H9 (cell line): ENCODE data around the gene TSPAN9. TPM values are rescaled to one million over a fixed set of nuclear protein-coding genes. Genes with fewer than 3 reads are reported as not detected.

Source experiments
- DNase-seq: peaks from one replicate; pipeline ENCODE4 v3.0.0-alpha.2; 2017
- H2AFZ ChIP-seq: one replicate; pipeline ENCODE4 v1.6.1; 2013; ENCODE audit warnings: mild to moderate bottlenecking, low read length, control low read depth, moderate library complexity
- H2AK5ac ChIP-seq: 2 replicates; pipeline ENCODE4 v1.6.1; 2013; ENCODE audit warnings: low read length, control low read depth, mixed read lengths; ENCODE audit not compliant: insufficient read length
- H2BK120ac ChIP-seq: one replicate; pipeline ENCODE4 v1.6.1; 2013; ENCODE audit warnings: low read depth, mild to moderate bottlenecking, low read length, control low read depth, inconsistent platforms; ENCODE audit not compliant: poor library complexity, severe bottlenecking
- H2BK12ac ChIP-seq: 2 replicates; pipeline ENCODE4 v1.6.1; 2013; ENCODE audit warnings: low read length, control low read depth, mixed read lengths, low read depth; ENCODE audit not compliant: insufficient read length
- H2BK15ac ChIP-seq: 2 replicates; pipeline ENCODE4 v1.6.1; 2013; ENCODE audit warnings: low read depth, low read length, control low read depth
- H2BK20ac ChIP-seq: one replicate; pipeline ENCODE4 v1.6.1; 2013; ENCODE audit warnings: low read depth, mild to moderate bottlenecking, low read length, control low read depth, inconsistent platforms; ENCODE audit not compliant: poor library complexity, severe bottlenecking
- H2BK5ac ChIP-seq: 2 replicates; pipeline ENCODE4 v1.6.1; 2013; ENCODE audit warnings: low read length, control low read depth, mixed read lengths; ENCODE audit not compliant: insufficient read length
- H3K14ac ChIP-seq: 2 replicates; pipeline ENCODE4 v1.6.1; 2013; ENCODE audit warnings: low read length, control low read depth; ENCODE audit not compliant: insufficient read depth
- H3K18ac ChIP-seq: 2 replicates; pipeline ENCODE4 v1.6.1; 2013; ENCODE audit warnings: low read depth, mild to moderate bottlenecking, mixed read lengths, low read length, control low read depth; ENCODE audit not compliant: insufficient read length
- H3K23ac ChIP-seq: 2 replicates; pipeline ENCODE4 v1.6.1; 2013; ENCODE audit warnings: low read length, control low read depth, mixed read lengths, low read depth; ENCODE audit not compliant: insufficient read length
- H3K23me2 ChIP-seq: 2 replicates; pipeline ENCODE4 v1.6.1; 2013; ENCODE audit warnings: low read depth, mild to moderate bottlenecking, mixed read lengths, low read length, control low read depth; ENCODE audit not compliant: insufficient read length, poor library complexity, severe bottlenecking
- H3K27ac ChIP-seq: 2 replicates; pipeline ENCODE4 v1.5.1; 2013; ENCODE audit warnings: low read length, control low read depth, mixed read lengths, low read depth; ENCODE audit not compliant: insufficient read length
- H3K27me3 ChIP-seq: 2 replicates; pipeline ENCODE4 v1.6.1; 2013; ENCODE audit warnings: low read length, control low read depth, inconsistent platforms; ENCODE audit not compliant: insufficient read depth
- H3K4ac ChIP-seq: 2 replicates; pipeline ENCODE4 v1.6.1; 2013; ENCODE audit warnings: low read depth, mild to moderate bottlenecking, control low read depth, inconsistent platforms, low read length, moderate library complexity
- H3K4me1 ChIP-seq: 2 replicates; pipeline ENCODE4 v1.6.1; 2013; ENCODE audit warnings: low read length, control low read depth, inconsistent platforms; ENCODE audit not compliant: insufficient read depth
- H3K4me2 ChIP-seq: 2 replicates; pipeline ENCODE4 v1.6.1; 2013; ENCODE audit warnings: low read length, control low read depth, mixed read lengths; ENCODE audit not compliant: insufficient read length, insufficient read depth
- H3K56ac ChIP-seq: 2 replicates; pipeline ENCODE4 v1.6.1; 2013; ENCODE audit warnings: low read depth, mild to moderate bottlenecking, mixed read lengths, low read length, control low read depth; ENCODE audit not compliant: insufficient read length
- H3K79me1 ChIP-seq: 2 replicates; pipeline ENCODE4 v1.6.1; 2013; ENCODE audit warnings: low read depth, mild to moderate bottlenecking, moderate library complexity, low read length, control low read depth, inconsistent platforms; ENCODE audit not compliant: insufficient read depth, poor library complexity, severe bottlenecking
- H3K79me2 ChIP-seq: 2 replicates; pipeline ENCODE4 v1.6.1; 2013; ENCODE audit warnings: low read length, control low read depth, inconsistent platforms; ENCODE audit not compliant: insufficient read depth
- H3K9ac ChIP-seq: 2 replicates; pipeline ENCODE4 v1.6.1; 2013; ENCODE audit warnings: low read length, control low read depth, mixed read lengths; ENCODE audit not compliant: insufficient read length; ENCODE audit errors: extremely low read depth
- H3K9me3 ChIP-seq: one replicate; pipeline ENCODE4 v1.6.1; 2013; ENCODE audit warnings: low read depth, low read length, inconsistent platforms; ENCODE audit not compliant: control insufficient read depth
- H3T11ph ChIP-seq: one replicate; pipeline ENCODE4 v1.6.1; 2013; ENCODE audit warnings: mild to moderate bottlenecking, low read length, control low read depth, inconsistent platforms
- H4K20me1 ChIP-seq: one replicate; pipeline ENCODE4 v1.6.1; 2013; ENCODE audit not compliant: control insufficient read depth, insufficient read length, insufficient read depth
- H4K5ac ChIP-seq: 2 replicates; pipeline ENCODE4 v1.6.1; 2013; ENCODE audit warnings: low read depth, mild to moderate bottlenecking, mixed read lengths, low read length, control low read depth; ENCODE audit not compliant: insufficient read length
- H4K8ac ChIP-seq: replicated peaks from 2 replicates; pipeline ENCODE4 v1.6.1; 2013; ENCODE audit warnings: low read length, control low read depth, mixed read lengths, low read depth; ENCODE audit not compliant: insufficient read length
- H4K91ac ChIP-seq: 2 replicates; pipeline ENCODE4 v1.6.1; 2013; ENCODE audit warnings: low read depth, mild to moderate bottlenecking, moderate library complexity, mixed read lengths, low read length, control low read depth; ENCODE audit not compliant: insufficient read length
- H3K27ac Mint-ChIP-seq, 3 experiments: 2 replicates in 2 of 3; 3 replicates in 1 of 3; pipeline ENCODE4 v1.8.0; 2020 to 2021; ENCODE audit warnings: mixed read lengths in 3 of 3, mild to moderate bottlenecking in 1 of 3, moderate library complexity in 1 of 3
- H3K27me3 Mint-ChIP-seq: 2 replicates; pipeline ENCODE4 v1.8.0; 2021; ENCODE audit warnings: low read depth, mild to moderate bottlenecking, moderate library complexity, mixed read lengths
- H3K36me3 Mint-ChIP-seq, 3 experiments: 2 replicates in 2 of 3; 3 replicates in 1 of 3; pipeline ENCODE4 v1.8.0; 2020 to 2021; ENCODE audit warnings: low read depth in 3 of 3, mixed read lengths in 3 of 3; ENCODE audit not compliant: insufficient read depth in 1 of 3
- H3K4me1 Mint-ChIP-seq, 2 experiments: 2 replicates each; pipeline ENCODE4 v1.8.0; 2020; ENCODE audit warnings: mixed read lengths in 2 of 2
- H3K4me3 Mint-ChIP-seq, 2 experiments: 2 replicates in 1 of 2; 3 replicates in 1 of 2; pipeline ENCODE4 v1.8.0; 2020 to 2021; ENCODE audit warnings: mild to moderate bottlenecking in 2 of 2, mixed read lengths in 2 of 2, moderate library complexity in 1 of 2
- H3K9me3 Mint-ChIP-seq, 2 experiments: 2 replicates in 1 of 2; 3 replicates in 1 of 2; pipeline ENCODE4 v1.8.0; 2020; ENCODE audit warnings: mild to moderate bottlenecking in 2 of 2, mixed read lengths in 2 of 2, moderate library complexity in 1 of 2
- WGBS: extraction: QIAGEN DNeasy Blood & Tissue Kit; methylation state at CpG from one replicate; pipeline ENCODE4 v1.1.7; 2013; ENCODE audit warnings: missing lambda C conversion rate, low lambda C conversion rate, mixed read lengths; ENCODE audit not compliant: insufficient read length; ENCODE audit errors: extremely low coverage; 5-methylcytosine and 5-hydroxymethylcytosine counted together
- total RNA-seq: library from RNA; stranded (reverse); gene quantifications from 2 replicates; pipeline ENCODE4 v1.2.1, GENCODE V29; 2021
- TF ChIP-seq, protein P1 (sequence below): fragments of 200-600 bp; sonication (generic); conservative IDR thresholded peaks from 3 replicates; pipeline ENCODE4 v1.8.0; 2021; ENCODE audit warnings: antibody characterized with exemption, mild to moderate bottlenecking

The TSPAN9 gene
- total RNA-seq, 1 experiment from 2014 or later = 19.0 TPM

- peaks cover 0 to 14% of the 10 kb centered on the region in 2 experiments; a peak in 3 of 4 replicates for H3K4me1 Mint-ChIP-seq
- Histone ChIP-seq H2BK5ac (no peak overlapping the region), H3K14ac (no peak overlapping the region), H2BK12ac (no peak overlapping the region), H3K27ac (no peak overlapping the region), H3K9me3 (no peaks in the 10 kb centered on the region), H4K20me1 (no peaks in the 10 kb centered on the region), H2BK15ac (no peak overlapping the region), H3K23ac (no peak overlapping the region), H3K9ac (no peak overlapping the region), H3K23me2 (no peaks in the 10 kb centered on the region), H3K79me2 (no peaks in the 10 kb centered on the region), H3T11ph (no peak overlapping the region), H2AK5ac (no peak overlapping the region), H3K4ac (no peak overlapping the region), H3K79me1 (no peaks in the 10 kb centered on the region), H3K4me1 (no peaks in the 10 kb centered on the region), H2BK20ac (no peak overlapping the region), H3K27me3 (no peaks in the 10 kb centered on the region), H4K5ac (no peak overlapping the region), H3K4me2 (no peak overlapping the region), H3K56ac (no peak overlapping the region), H2AFZ (no peak overlapping the region), H2BK120ac (no peak overlapping the region), H3K18ac (no peak overlapping the region), H4K8ac (no peak overlapping the region), H4K91ac (no peak overlapping the region)
- no peak overlapping the region for H3K27ac Mint-ChIP-seq
- WGBS = no CpG with 5 or more reads among the region's 13 CpGs
- H3K4me3 Mint-ChIP-seq = no peak overlapping the region
- H3K9me3 Mint-ChIP-seq = no peaks in the 10 kb centered on the region
- H3K27me3 Mint-ChIP-seq = peaks cover 17% of the 10 kb centered on the region
- H3K36me3 Mint-ChIP-seq = no peaks in the 10 kb centered on the region
- no peak for DNase-seq
- TF ChIP-seq, protein P1, sequence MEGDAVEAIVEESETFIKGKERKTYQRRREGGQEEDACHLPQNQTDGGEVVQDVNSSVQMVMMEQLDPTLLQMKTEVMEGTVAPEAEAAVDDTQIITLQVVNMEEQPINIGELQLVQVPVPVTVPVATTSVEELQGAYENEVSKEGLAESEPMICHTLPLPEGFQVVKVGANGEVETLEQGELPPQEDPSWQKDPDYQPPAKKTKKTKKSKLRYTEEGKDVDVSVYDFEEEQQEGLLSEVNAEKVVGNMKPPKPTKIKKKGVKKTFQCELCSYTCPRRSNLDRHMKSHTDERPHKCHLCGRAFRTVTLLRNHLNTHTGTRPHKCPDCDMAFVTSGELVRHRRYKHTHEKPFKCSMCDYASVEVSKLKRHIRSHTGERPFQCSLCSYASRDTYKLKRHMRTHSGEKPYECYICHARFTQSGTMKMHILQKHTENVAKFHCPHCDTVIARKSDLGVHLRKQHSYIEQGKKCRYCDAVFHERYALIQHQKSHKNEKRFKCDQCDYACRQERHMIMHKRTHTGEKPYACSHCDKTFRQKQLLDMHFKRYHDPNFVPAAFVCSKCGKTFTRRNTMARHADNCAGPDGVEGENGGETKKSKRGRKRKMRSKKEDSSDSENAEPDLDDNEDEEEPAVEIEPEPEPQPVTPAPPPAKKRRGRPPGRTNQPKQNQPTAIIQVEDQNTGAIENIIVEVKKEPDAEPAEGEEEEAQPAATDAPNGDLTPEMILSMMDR = no peak
Measured at GRCh38 chr12:3317841-3318501, 240.8 kb downstream of the TSPAN9 start.
